ENCODE results near the gene PARP6.

GRCh38 chr15:72230197-72231065 lies 41.9 kb downstream of the PARP6 start:
- TF ChIP-seq CTCF (IDR thresholded peaks at IDR 0.05) (no peak), POLR2A (IDR thresholded peaks at IDR 0.05) (peak; percentile 31), POLR2AphosphoS5 (IDR thresholded peaks at IDR 0.05) (peak in 2 of 3 donors; percentile 35 to 43)

All from breast epithelium (tissue), 3 donors.